Skeletal muscle cell (primary cell): ENCODE results near the gene FLG.
"Not testable (repeated sequence)": the region's sequence is repeated elsewhere in the genome, so short reads cannot be mapped to it uniquely, and the experiment has no call there.

Experiments
- DNase-seq: peaks from one replicate; pipeline ENCODE4 v3.0.0-alpha.2; 2010; ENCODE audit warnings: low read depth
- H3K4me3 ChIP-seq: 2 replicates; pipeline ENCODE4 v1.5.1; 2011; ENCODE audit warnings: low read depth, mild to moderate bottlenecking, control low read depth, low read length, moderate library complexity

Gene FLG

GRCh38 chr1:152325111-152325510 is at the start of gene FLG:
Gene FLG, minus strand, starts transcription at chr1:152325239. Its CDS starts 9,783 bp downstream, at chr1:152315456.
- H3K4me3 ChIP-seq: no peak within 1 kb of the TSS
- no peak for DNase-seq

- no peak overlapping the region for H3K4me3 ChIP-seq
- DNase-seq: no peak
Measured at GRCh38 chr1:152374451-152374850, 49.4 kb upstream of the FLG start.

- DNase-seq: no peak
- no peak overlapping the region for H3K4me3 ChIP-seq
Measured at GRCh38 chr1:152372672-152373071, 47.6 kb upstream of the FLG start.

- no peak for DNase-seq
- no peak overlapping the region for H3K4me3 ChIP-seq
Measured at GRCh38 chr1:152367436-152367835, 42.4 kb upstream of the FLG start.

GRCh38 chr1:152359906-152360305 is 34.9 kb upstream of the FLG start, which contains the start of gene FLG2:
Gene FLG2, minus strand, starts transcription at chr1:152360006. Its CDS starts 1,122 bp downstream, at chr1:152358884.
- no peak within 1 kb of the TSS for H3K4me3 ChIP-seq
- no peak for DNase-seq

GRCh38 chr1:152356736-152357135 is 31.7 kb upstream of the FLG start:
- no peak for DNase-seq
- no peak overlapping the region for H3K4me3 ChIP-seq

- no peak for DNase-seq
- no peak overlapping the region for H3K4me3 ChIP-seq
Measured at GRCh38 chr1:152349611-152350010, 24.6 kb upstream of the FLG start.

- no peak overlapping the region for H3K4me3 ChIP-seq
- DNase-seq: no peak
Measured at GRCh38 chr1:152348447-152348846, 23.4 kb upstream of the FLG start.

GRCh38 chr1:152347116-152347728 is 22.2 kb upstream of the FLG start:
- H3K4me3 ChIP-seq: no peak overlapping the region
- DNase-seq: peak; percentile 1

GRCh38 chr1:152344438-152344837 is 19.4 kb upstream of the FLG start:
- H3K4me3 ChIP-seq: no peak overlapping the region
- DNase-seq: no peak

GRCh38 chr1:152343006-152343405 is 18.0 kb upstream of the FLG start:
- H3K4me3 ChIP-seq: no peak overlapping the region
- no peak for DNase-seq

- H3K4me3 ChIP-seq: no peak overlapping the region
- DNase-seq: no peak
Measured at GRCh38 chr1:152335399-152335798, 10.4 kb upstream of the FLG start.

- no peak overlapping the region for H3K4me3 ChIP-seq
- DNase-seq: no peak
Measured at GRCh38 chr1:152328801-152329391, 3.9 kb upstream of the FLG start.

GRCh38 chr1:152313970-152314369 is 11.1 kb downstream of the FLG start:
- no peak overlapping the region for H3K4me3 ChIP-seq
- no peak for DNase-seq

- DNase-seq: no peak
Measured at GRCh38 chr1:152313319-152313801, 11.7 kb downstream of the FLG start.

GRCh38 chr1:152312169-152312568 is 12.9 kb downstream of the FLG start:
- H3K4me3 ChIP-seq, DNase-seq: not testable (repeated sequence)

More at GRCh38 chr1:152313319-152313801, 11.7 kb downstream of the FLG start:
- H3K4me3 ChIP-seq: no peak overlapping the region

GRCh38 chr1:152309955-152310354 is 15.1 kb downstream of the FLG start:
- H3K4me3 ChIP-seq: no peak overlapping the region
- DNase-seq: no peak

- not testable (repeated sequence) for H3K4me3 ChIP-seq, DNase-seq
Measured at GRCh38 chr1:152309320-152309901, 15.6 kb downstream of the FLG start.

- not testable (repeated sequence) for H3K4me3 ChIP-seq, DNase-seq
Measured at GRCh38 chr1:152308758-152309157, 16.3 kb downstream of the FLG start.

- DNase-seq, H3K4me3 ChIP-seq: not testable (repeated sequence)
Measured at GRCh38 chr1:152307970-152308369, 17.1 kb downstream of the FLG start.

GRCh38 chr1:152306123-152306522 is 18.9 kb downstream of the FLG start:
- H3K4me3 ChIP-seq, DNase-seq: not testable (repeated sequence)
